Testis (tissue), 3 donors: ENCODE measurements around the gene CRACDL. TPM values are rescaled to one million over a fixed set of nuclear protein-coding genes. Genes with fewer than 3 reads are reported as not detected.

Source experiments
- DNase-seq: peaks from one replicate; pipeline ENCODE4 v3.0.0-alpha.2; 2019
- H3K27ac ChIP-seq, 2 donors: fragments of 200-600 bp; sonication (generic); one replicate each; pipeline ENCODE4 v1.5.1; 2019
- H3K27me3 ChIP-seq: fragments of 200-600 bp; sonication (generic); one replicate; pipeline ENCODE4 v1.5.1; 2019
- H3K36me3 ChIP-seq: fragments of 200-600 bp; sonication (generic); one replicate; pipeline ENCODE4 v1.5.1; 2017; ENCODE audit warnings: low read depth; ENCODE audit errors: missing control alignments
- H3K4me1 ChIP-seq: fragments of 200-600 bp; sonication (generic); one replicate; pipeline ENCODE4 v1.5.1; 2019
- H3K4me3 ChIP-seq, 2 donors: fragments of 200-600 bp; sonication (generic); one replicate each; pipeline ENCODE4 v1.5.1; 2017 to 2019
- H3K9me3 ChIP-seq: fragments of 200-600 bp; sonication (generic); one replicate; pipeline ENCODE4 v1.5.1; 2017
- POLR2A ChIP-seq: fragments of 450-650 bp; IDR thresholded peaks from one replicate; pipeline ENCODE4 v1.6.1; 2017; ENCODE audit warnings: antibody characterized with exemption, mild to moderate bottlenecking, moderate library complexity
- WGBS, 2 donors: methylation state at CpG; one replicate each; pipeline ENCODE4 v1.1.5; 2018; 5-methylcytosine and 5-hydroxymethylcytosine counted together
- intact Hi-C: fragments of 100-400 bp; cut with DNase I; formaldehyde crosslinking; loops from one replicate; pipeline ENCODE4 v1.15.1; 2023; ENCODE audit warnings: low total_unique reads
- polyA plus RNA-seq: library from polyadenylated mRNA; stranded (reverse); fragments of 350-450 nt; fragmentation: Illumina TruSeq; extraction: RNeasy Lipid Tissue Mini Kit (QIAGEN cat#74804); gene quantifications from one replicate; pipeline ENCODE4 v1.2.3, GENCODE V29; 2014; ENCODE audit warnings: low read depth, low replicate concordance; ENCODE audit not compliant: insufficient read depth
- total RNA-seq, 2 donors: library from RNA; depleted of rRNA; stranded (reverse); fragments of >200 nt; gene quantifications; one replicate each; pipeline ENCODE4 v1.2.3, GENCODE V29; 2016
- TF ChIP-seq, protein P1 (sequence below), 3 experiments: fragments of 450-650 bp in 2 of 3; fragments of 200-600 bp in 1 of 3; sonication (generic) in 1 of 3; IDR thresholded peaks; one replicate each; pipeline ENCODE4 v1.5.1; 2016 to 2019; ENCODE audit warnings: antibody characterized with exemption in 3 of 3, mild to moderate bottlenecking in 2 of 3, moderate library complexity in 1 of 3

Gene CRACDL
- total and polyA plus RNA-seq, 3 donors from 2014 or later = 8.4 to 30.4 (median 29.1) TPM

DNA sequence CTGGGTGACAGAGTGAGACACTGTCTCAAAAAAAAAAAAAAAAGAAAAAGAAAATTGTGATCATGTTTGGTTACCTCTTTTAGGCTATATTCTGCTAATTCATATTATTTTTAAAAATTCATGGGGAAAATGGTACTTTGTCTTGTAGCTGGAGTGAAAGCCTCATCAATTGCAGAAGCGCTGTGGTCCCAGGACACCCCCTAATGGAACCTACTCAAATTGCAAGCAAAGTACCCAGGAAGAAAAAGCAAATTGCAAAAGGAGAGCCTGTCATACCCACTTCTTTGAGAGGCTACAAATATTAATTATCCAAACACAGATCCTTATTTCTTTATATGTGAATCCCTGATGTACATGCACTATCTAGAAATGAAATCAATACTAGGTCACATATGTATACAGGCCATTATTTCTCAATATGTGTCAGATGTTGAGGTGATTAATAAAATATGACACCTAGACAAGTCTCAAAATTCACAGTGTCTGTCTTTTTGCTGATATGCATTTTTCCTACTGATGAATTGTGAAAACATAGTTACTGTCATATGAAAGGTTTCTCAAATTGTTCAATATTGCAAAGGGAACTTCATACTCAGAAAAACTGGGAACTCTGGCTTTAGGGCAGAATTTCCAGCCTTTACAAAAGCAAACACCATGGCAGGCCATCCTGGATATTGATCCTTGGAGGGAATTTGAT is 12.6 kb downstream of the CRACDL start:
- DNase-seq = no peak
- H3K9me3 ChIP-seq = no peaks in the 10 kb centered on the region
- H3K4me1 ChIP-seq = no peaks in the 10 kb centered on the region
- intact Hi-C loops = no loop called here
- no peak for TF ChIP-seq POLR2A
- TF ChIP-seq, protein P1, sequence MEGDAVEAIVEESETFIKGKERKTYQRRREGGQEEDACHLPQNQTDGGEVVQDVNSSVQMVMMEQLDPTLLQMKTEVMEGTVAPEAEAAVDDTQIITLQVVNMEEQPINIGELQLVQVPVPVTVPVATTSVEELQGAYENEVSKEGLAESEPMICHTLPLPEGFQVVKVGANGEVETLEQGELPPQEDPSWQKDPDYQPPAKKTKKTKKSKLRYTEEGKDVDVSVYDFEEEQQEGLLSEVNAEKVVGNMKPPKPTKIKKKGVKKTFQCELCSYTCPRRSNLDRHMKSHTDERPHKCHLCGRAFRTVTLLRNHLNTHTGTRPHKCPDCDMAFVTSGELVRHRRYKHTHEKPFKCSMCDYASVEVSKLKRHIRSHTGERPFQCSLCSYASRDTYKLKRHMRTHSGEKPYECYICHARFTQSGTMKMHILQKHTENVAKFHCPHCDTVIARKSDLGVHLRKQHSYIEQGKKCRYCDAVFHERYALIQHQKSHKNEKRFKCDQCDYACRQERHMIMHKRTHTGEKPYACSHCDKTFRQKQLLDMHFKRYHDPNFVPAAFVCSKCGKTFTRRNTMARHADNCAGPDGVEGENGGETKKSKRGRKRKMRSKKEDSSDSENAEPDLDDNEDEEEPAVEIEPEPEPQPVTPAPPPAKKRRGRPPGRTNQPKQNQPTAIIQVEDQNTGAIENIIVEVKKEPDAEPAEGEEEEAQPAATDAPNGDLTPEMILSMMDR (IDR thresholded peaks at IDR 0.05) = no peak
- no peak overlapping the region for H3K4me3 ChIP-seq
- WGBS, 2 donors = 88 to 93% methylated on average over 1 of the region's 1 CpG
- H3K27me3 ChIP-seq = no peaks in the 10 kb centered on the region
- H3K36me3 ChIP-seq = no peaks in the 10 kb centered on the region
- H3K27ac ChIP-seq = no peak overlapping the region

DNA sequence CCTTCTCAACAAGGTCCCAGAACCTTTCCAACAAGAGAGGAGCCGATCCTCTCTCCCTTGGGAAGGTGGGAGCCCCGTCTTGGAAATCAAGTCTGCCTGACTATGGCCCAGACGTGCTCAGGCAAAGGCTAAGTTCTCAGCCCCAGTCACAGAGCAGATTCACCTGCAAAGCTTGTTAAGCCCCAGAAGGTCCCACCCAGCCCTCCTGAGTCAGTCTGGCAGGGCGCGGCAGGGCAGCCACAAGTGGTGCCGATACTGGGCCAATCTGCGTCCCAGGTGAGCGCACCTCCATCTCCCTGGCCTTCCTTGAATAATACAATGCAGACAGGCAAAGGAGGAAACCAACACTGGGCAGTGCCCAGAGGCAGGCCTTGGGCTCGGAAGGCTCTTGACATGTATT is 15.0 kb downstream of the CRACDL start:
- H3K4me3 ChIP-seq = no peak overlapping the region
- no peaks in the 10 kb centered on the region for H3K36me3 ChIP-seq
- no peaks in the 10 kb centered on the region for H3K4me1 ChIP-seq
- no peak overlapping the region for H3K27ac ChIP-seq
- WGBS, 2 donors = 0 to 70% methylated on average over 1 to 9 of the region's 9 CpGs
- no peak for TF ChIP-seq POLR2A
- no peak for DNase-seq
- intact Hi-C loops = no loop called here
- H3K27me3 ChIP-seq = no peaks in the 10 kb centered on the region
- H3K9me3 ChIP-seq = no peaks in the 10 kb centered on the region

GRCh38 chr2:98917031-98917471 is 19.0 kb downstream of the CRACDL start:
- TF ChIP-seq, protein P1 (IDR thresholded peaks at IDR 0.05) = no peak
- no peak for TF ChIP-seq POLR2A
- no peaks in the 10 kb centered on the region for H3K27me3 ChIP-seq
- no peaks in the 10 kb centered on the region for H3K36me3 ChIP-seq
- H3K4me1 ChIP-seq = peaks cover 7% of the 10 kb centered on the region
- no peak for DNase-seq
- H3K27ac ChIP-seq = no peak overlapping the region
- H3K9me3 ChIP-seq = no peaks in the 10 kb centered on the region
- 46 to 51% methylated on average over 4 of the region's 4 CpGs for WGBS, 2 donors
- no peak overlapping the region for H3K4me3 ChIP-seq
- intact Hi-C loops = no loop called here

- 87 to 90% methylated on average over 9 of the region's 9 CpGs for whole genome bisulfite sequencing, 2 donors
- DNase-seq = no peak
- H3K9me3 ChIP-seq = no peaks in the 10 kb centered on the region
- TF ChIP-seq POLR2A = no peak
- TF ChIP-seq, protein P1 (IDR thresholded peaks at IDR 0.05) = no peak
- no peak overlapping the region for H3K27ac ChIP-seq
- peaks cover 7% of the 10 kb centered on the region for H3K4me1 ChIP-seq
- intact Hi-C loops = no loop called here
- no peaks in the 10 kb centered on the region for H3K27me3 ChIP-seq
- no peak overlapping the region for H3K4me3 ChIP-seq
- H3K36me3 ChIP-seq = no peaks in the 10 kb centered on the region
Measured at GRCh38 chr2:98915751-98916358, 20.2 kb downstream of the CRACDL start.

DNA sequence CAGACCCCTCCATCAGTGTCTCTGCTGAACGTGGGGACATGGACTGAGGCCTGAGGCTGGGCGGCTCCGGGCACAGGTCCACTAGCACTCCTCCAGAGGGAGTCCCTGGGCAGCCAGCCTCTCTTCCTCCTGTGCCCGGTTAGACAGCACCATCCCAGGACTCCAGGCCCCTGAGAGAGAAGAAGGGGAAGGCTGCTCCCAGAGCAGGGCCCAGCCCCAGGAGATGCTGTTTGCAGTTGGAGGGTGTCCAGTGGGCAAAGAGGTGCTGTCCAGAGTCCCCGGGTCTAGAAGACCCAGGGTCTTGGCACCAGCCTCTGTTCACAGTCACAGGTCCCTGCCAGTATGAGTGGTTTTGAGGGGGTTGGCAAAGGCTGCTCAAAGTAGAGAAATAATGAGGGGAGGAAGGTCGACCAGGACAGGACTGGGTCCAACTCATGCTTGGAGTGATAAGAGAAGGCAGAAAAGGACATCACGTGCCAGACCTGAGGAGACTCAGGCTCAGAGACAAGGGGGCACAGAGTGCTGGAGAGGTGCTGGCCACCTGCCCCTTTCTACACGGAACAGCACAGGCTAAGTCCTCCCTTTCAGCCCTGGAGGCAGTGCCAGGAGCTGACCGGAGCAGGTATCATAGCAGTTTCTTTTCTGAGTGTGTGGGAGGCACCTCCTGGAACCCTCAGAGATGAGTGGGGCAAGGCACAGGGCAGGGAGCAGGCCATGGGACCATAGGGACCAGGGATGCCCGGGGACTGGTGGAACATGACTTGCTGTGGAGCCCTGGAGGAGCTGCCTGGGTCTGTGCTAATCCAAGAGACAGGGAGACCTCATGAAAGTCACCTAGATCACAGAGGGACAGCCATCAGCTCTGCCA is 21.1 kb downstream of the CRACDL start:
- Histone ChIP-seq H3K27ac (no peak overlapping the region), H3K4me1 (peaks cover 7% of the 10 kb centered on the region), H3K36me3 (no peaks in the 10 kb centered on the region), H3K9me3 (no peaks in the 10 kb centered on the region), H3K27me3 (no peaks in the 10 kb centered on the region), H3K4me3 (no peak overlapping the region)
- no peak for DNase-seq
- TF ChIP-seq, protein P1 (IDR thresholded peaks at IDR 0.05) = no peak
- WGBS, 2 donors = 60 to 77% methylated on average over 4 to 10 of the region's 10 CpGs
- intact Hi-C loops = no loop called here
